GM19397 (cell line): ENCODE measurements around the gene PROSER3.
"Not testable (repeated sequence)": the region's sequence is repeated elsewhere in the genome, so short reads cannot be mapped to it uniquely, and the experiment has no call there.

Experiments
- ATAC-seq: cut with Tn5 transposase; IDR thresholded peaks from one replicate; pipeline ENCODE4 v1.9.1; 2021; ENCODE audit warnings: mild to moderate bottlenecking, moderate library complexity; ENCODE audit not compliant: unreplicated experiment

The PROSER3 gene

GRCh38 chr19:35789978-35790944 lies 32.3 kb downstream of the PROSER3 start:
- ATAC-seq, result no peak

GRCh38 chr19:35790981-35791813 lies 33.2 kb downstream of the PROSER3 start:
- ATAC-seq, result no peak

- ATAC-seq, result no peak
These were observed 33.9 kb downstream of the PROSER3 start for GRCh38 chr19:35791814-35792279.

- no peak for ATAC-seq
These were observed 34.3 kb downstream of the PROSER3 start for GRCh38 chr19:35792312-35792711.

GRCh38 chr19:35792888-35793287 lies 34.9 kb downstream of the PROSER3 start:
- no peak for ATAC-seq

GRCh38 chr19:35793381-35794165 lies 35.6 kb downstream of the PROSER3 start:
- no peak for ATAC-seq

- ATAC-seq, result not testable (repeated sequence)
These were observed 37.6 kb downstream of the PROSER3 start for GRCh38 chr19:35795564-35795963.

- no peak for ATAC-seq
These were observed 38.9 kb downstream of the PROSER3 start for GRCh38 chr19:35796645-35797542.

- no peak for ATAC-seq
These were observed 39.7 kb downstream of the PROSER3 start for GRCh38 chr19:35797663-35798062.

- ATAC-seq, result no peak
These were observed 43.9 kb downstream of the PROSER3 start for GRCh38 chr19:35801828-35802227.

- no peak for ATAC-seq
These were observed 47.6 kb downstream of the PROSER3 start for GRCh38 chr19:35805526-35806102.

GRCh38 chr19:35806597-35806996 lies 48.6 kb downstream of the PROSER3 start:
- no peak for ATAC-seq

- ATAC-seq, result no peak
These were observed 49.7 kb downstream of the PROSER3 start for GRCh38 chr19:35807633-35808032.

- ATAC-seq, result no peak
These were observed 53.6 kb downstream of the PROSER3 start for GRCh38 chr19:35811317-35812219.

- no peak for ATAC-seq
These were observed 54.5 kb downstream of the PROSER3 start, which contains the start of gene PRODH2 for GRCh38 chr19:35812220-35813042. Gene PRODH2 (minus strand): TSS chr19:35812845. CDS start chr19:35812805, 40 bp downstream.

GRCh38 chr19:35813043-35813890 lies 55.3 kb downstream of the PROSER3 start:
- ATAC-seq, result no peak
